Cardiac fibroblast (primary cell): Measurements from ENCODE around the gene AHI1.
"Not testable (repeated sequence)": the region's sequence is repeated elsewhere in the genome, so short reads cannot be mapped to it uniquely, and the experiment has no call there.

Experiments
- DNase-seq, 2 donors: peaks; one replicate each; pipeline versions ENCODE4 v3.0.0 to v3.0.0-alpha.2; 2010; ENCODE audit warnings: low read depth in 2 of 2
- H3K4me3 ChIP-seq, 2 donors: replicated peaks in 1 of 2; 1 replicate in 1 of 2; 2 replicates in 1 of 2; pipeline ENCODE4 v1.5.1; 2011; ENCODE audit warnings: low read depth in 2 of 2, low read length in 2 of 2, mild to moderate bottlenecking in 2 of 2, moderate library complexity in 1 of 2
- TF ChIP-seq, protein P1 (sequence below): IDR thresholded peaks from one replicate; pipeline ENCODE4 v1.5.1; 2011; ENCODE audit warnings: low read depth, mild to moderate bottlenecking, low read length, inconsistent platforms

Gene AHI1

DNA sequence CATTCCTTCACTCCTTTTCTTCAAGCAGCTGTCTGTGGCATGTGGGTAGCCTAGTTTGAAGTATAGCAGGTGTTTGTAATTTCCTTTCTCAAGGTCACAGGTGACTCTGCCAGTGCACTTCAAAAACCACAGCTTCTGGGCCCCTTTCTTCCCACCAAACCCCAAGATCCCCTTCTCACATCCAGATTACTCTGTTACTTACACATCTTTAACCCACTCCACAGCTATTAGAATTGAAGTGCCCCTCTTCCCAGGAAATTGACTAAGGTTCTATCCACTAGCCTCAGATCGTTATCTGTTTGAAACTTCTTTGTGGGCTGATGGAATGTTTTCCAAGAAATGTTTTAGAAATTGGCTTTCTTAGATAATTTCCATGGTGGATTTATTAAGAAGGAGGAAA is 150.8 kb downstream of the AHI1 start:
- no peak overlapping the region for H3K4me3 ChIP-seq
- peak in 1 of 2 donors; percentile 4 for DNase-seq
- TF ChIP-seq, protein P1, sequence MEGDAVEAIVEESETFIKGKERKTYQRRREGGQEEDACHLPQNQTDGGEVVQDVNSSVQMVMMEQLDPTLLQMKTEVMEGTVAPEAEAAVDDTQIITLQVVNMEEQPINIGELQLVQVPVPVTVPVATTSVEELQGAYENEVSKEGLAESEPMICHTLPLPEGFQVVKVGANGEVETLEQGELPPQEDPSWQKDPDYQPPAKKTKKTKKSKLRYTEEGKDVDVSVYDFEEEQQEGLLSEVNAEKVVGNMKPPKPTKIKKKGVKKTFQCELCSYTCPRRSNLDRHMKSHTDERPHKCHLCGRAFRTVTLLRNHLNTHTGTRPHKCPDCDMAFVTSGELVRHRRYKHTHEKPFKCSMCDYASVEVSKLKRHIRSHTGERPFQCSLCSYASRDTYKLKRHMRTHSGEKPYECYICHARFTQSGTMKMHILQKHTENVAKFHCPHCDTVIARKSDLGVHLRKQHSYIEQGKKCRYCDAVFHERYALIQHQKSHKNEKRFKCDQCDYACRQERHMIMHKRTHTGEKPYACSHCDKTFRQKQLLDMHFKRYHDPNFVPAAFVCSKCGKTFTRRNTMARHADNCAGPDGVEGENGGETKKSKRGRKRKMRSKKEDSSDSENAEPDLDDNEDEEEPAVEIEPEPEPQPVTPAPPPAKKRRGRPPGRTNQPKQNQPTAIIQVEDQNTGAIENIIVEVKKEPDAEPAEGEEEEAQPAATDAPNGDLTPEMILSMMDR: no peak

DNA sequence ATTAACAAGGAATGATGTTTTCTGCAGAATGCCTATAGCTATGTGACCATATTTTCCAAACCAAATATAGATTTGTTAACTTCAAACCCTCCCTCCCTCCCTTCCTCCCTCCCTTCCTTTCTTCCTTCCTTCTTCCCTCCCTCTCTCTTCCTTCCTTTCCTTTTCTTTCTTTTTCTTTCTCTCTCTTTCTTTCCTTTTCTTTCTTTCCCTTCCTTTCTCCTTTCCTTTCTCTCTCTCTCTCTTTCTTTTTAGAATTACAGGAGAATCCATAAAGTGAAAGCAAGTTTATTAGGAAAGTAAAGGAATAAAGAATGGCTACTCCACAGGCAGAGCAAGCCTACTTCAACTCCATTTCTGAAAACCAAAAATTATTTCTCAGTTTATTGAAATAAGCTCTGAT is 153.0 kb downstream of the AHI1 start:
- TF ChIP-seq, protein P1: no peak
- no peak overlapping the region for H3K4me3 ChIP-seq
- no peak for DNase-seq

DNA sequence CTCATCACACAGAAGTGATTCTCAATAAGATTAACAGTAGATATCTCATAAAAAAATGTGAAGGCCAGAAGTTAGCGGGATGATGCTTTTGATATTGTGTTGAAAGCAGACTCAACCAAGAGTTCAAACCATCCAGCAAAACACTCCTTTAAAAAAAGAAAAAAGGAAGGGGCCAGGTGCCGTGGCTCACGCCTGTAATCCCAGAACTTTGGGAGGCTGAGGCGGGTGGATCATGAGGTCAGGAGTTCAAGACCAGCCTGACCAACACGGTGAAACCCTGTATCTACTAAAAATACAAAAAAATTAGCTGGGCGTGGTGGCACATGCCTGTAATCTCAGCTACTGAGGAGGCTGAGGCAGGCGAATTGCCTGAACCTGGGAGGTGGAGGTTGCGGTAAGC is 157.6 kb downstream of the AHI1 start:
- not testable (repeated sequence) for DNase-seq, H3K4me3 ChIP-seq

DNA sequence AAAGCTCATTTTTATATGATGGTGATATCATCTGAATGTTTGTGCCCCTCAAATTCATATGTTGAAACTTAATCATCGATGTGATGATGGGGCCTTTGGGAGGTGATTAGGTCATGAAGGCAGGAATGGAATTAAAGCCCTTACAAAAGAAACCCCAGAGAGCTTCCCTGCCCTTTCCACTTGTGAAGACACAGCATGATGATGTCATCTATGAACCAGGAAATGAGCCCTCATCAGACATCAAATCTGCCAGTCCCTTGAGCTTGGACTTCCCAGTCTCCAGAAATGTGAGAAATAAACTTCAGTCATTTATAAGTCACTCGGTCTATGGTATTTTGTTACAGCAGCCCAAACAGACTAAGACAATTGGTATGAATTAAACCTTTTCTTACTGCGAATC is 163.4 kb downstream of the AHI1 start:
- TF ChIP-seq, protein P1: no peak
- DNase-seq: peak; percentile 26 to 86

DNA sequence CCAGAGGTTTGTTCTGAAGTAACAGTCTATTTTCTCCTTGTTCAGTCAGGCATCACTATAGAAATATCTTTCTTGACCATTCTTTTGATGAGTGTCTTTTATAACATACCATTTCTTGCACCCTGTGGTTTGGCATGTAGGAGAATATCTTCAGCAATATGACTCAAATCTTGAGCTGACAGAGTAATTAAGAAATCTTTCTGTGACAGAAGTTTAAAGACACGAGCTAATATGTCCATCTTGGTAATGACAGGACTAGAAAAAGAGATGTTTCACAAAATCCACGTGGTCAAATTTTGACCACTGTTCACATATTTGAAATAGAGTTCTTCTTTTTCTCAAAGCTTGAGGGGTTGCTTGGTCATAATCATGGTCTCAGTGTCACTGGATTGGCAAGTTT is 166.5 kb downstream of the AHI1 start:
- peak; percentile 12 to 31 for DNase-seq
- TF ChIP-seq, protein P1: no peak
- no peak overlapping the region for H3K4me3 ChIP-seq

More for the DNA sequence above, 163.4 kb downstream of the AHI1 start:
- H3K4me3 ChIP-seq: no peak overlapping the region

DNA sequence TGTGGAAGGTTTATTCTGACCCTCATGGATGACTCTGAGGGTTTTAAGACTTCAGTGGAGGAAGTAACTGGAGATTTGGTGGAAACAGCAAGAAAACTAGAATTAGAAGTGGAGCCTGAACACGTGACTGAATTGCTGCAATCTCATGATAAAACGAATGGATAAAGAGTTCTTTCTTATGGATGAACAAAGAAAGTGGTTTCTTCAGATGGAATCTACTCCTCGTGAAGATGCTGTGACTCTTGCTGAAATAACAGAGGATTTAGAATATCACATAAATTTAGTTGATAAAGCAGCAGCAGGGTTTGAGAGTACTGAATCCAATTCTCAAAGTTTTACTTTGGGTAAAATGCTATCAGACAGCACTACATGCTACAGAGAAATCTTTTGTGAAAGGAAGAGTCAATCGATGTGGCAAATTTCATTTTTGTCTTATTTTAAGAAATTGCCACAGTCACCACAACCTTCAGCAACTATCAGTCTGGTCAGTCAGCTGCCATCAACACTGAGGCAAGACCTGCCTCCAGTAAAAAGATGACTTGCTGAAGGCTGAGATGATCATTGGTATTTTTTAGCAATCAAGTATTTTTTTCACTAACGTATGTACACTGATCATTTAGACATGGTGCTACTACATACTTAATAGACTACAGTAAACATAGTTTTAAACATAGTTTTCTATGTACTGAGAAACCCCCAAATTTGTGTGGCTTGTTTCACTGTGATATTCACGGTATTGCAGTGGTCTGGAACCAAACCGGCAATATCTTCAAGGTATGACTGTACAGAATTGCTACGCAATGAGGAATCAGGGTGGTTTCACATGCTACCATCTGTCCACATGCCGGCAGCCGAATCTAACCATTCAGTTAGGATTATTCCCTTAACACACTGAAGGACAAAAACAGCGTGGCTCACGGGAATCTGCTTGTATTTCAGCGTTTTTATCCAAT is 167.4 kb downstream of the AHI1 start:
- DNase-seq: no peak

DNA sequence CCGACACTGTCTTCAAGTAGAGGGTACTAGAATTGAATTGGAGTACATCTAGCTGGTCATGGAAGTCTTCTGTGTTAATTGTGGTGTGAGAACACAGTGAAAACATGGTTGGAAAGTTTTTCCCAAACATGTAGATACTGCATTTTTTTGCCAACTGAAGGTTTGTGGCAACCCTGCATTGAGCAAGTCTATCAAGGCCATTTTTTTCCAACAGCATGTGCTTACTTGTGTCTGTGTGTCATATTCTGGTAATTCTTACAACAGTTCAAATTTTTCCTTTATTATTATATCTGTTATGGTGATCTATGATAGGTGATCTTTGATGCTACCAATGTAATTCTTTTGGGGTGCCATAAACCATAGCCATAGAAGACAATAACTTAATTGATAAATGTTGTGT is 169.4 kb downstream of the AHI1 start:
- TF ChIP-seq, protein P1: no peak
- H3K4me3 ChIP-seq: no peak overlapping the region
- DNase-seq: no peak

More for the DNA sequence above, 167.4 kb downstream of the AHI1 start:
- no peak overlapping the region for H3K4me3 ChIP-seq
- TF ChIP-seq, protein P1: no peak
